Stimulated activated CD4-positive, alpha-beta T cell treated with anti-CD3 and anti-CD28 coated beads, Interleukin-1b, Interleukin-23, amount 100 ng/mL, for 48 hours (primary cell): ENCODE results near the gene TSC22D3.

ENCODE experiments used
- DNase-seq: peaks from one replicate; pipeline ENCODE4 v3.0.0-alpha.2; 2020

The TSC22D3 gene

GRCh38 chrX:107758231-107758766 lies 17.3 kb downstream of the TSC22D3 start:
- DNase-seq, result no peak

GRCh38 chrX:107755721-107756120 lies 19.9 kb downstream of the TSC22D3 start:
- DNase-seq, result no peak

GRCh38 chrX:107753187-107753586 lies 22.4 kb downstream of the TSC22D3 start:
- no peak for DNase-seq

GRCh38 chrX:107752714-107753113 lies 22.9 kb downstream of the TSC22D3 start:
- no peak for DNase-seq

GRCh38 chrX:107752043-107752442 lies 23.5 kb downstream of the TSC22D3 start:
- no peak for DNase-seq

GRCh38 chrX:107750861-107751445 lies 24.6 kb downstream of the TSC22D3 start:
- no peak for DNase-seq

GRCh38 chrX:107750263-107750662 lies 25.3 kb downstream of the TSC22D3 start:
- DNase-seq, result no peak

GRCh38 chrX:107748506-107748905 lies 27.1 kb downstream of the TSC22D3 start:
- no peak for DNase-seq

- DNase-seq, result no peak
These were observed 27.9 kb downstream of the TSC22D3 start for GRCh38 chrX:107747596-107748161.

GRCh38 chrX:107744868-107745267 lies 30.7 kb downstream of the TSC22D3 start:
- DNase-seq, result no peak

- no peak for DNase-seq
These were observed 31.6 kb downstream of the TSC22D3 start for GRCh38 chrX:107743995-107744394.

GRCh38 chrX:107742700-107743191 lies 32.8 kb downstream of the TSC22D3 start:
- no peak for DNase-seq

GRCh38 chrX:107741404-107741790 lies 34.2 kb downstream of the TSC22D3 start:
- DNase-seq, result no peak

- no peak for DNase-seq
These were observed 36.0 kb downstream of the TSC22D3 start for GRCh38 chrX:107739541-107739940.

GRCh38 chrX:107738768-107739167 lies 36.8 kb downstream of the TSC22D3 start:
- DNase-seq, result no peak

- DNase-seq, result no peak
These were observed 37.3 kb downstream of the TSC22D3 start for GRCh38 chrX:107738272-107738671.

- no peak for DNase-seq
These were observed 38.6 kb downstream of the TSC22D3 start for GRCh38 chrX:107736781-107737531.

- no peak for DNase-seq
These were observed 40.9 kb downstream of the TSC22D3 start for GRCh38 chrX:107734646-107735045.

- DNase-seq, result no peak
These were observed 41.9 kb downstream of the TSC22D3 start for GRCh38 chrX:107733686-107734085.

GRCh38 chrX:107731831-107732502 lies 43.6 kb downstream of the TSC22D3 start:
- no peak for DNase-seq

- DNase-seq, result no peak
These were observed 44.4 kb downstream of the TSC22D3 start for GRCh38 chrX:107730991-107731766.

GRCh38 chrX:107730298-107730655 lies 45.3 kb downstream of the TSC22D3 start:
- no peak for DNase-seq
